ENCODE results near the gene PALMD. TPM values are rescaled to one million over a fixed set of nuclear protein-coding genes. Genes with fewer than 3 reads are reported as not detected.

The PALMD gene
- total RNA-seq, 1 donor from 2014 or later: 5.9 TPM

- no peak for DNase-seq (ENCODE audit: low spot score)
Measured at GRCh38 chr1:99696616-99697015, 50.7 kb downstream of the PALMD start.

GRCh38 chr1:99697580-99697979 lies 51.7 kb downstream of the PALMD start:
- DNase-seq (ENCODE audit: low spot score): no peak

GRCh38 chr1:99700020-99700419 lies 54.1 kb downstream of the PALMD start:
- no peak for DNase-seq (ENCODE audit: low spot score)

GRCh38 chr1:99702221-99702620 lies 56.3 kb downstream of the PALMD start:
- DNase-seq (ENCODE audit: low spot score): no peak

GRCh38 chr1:99704356-99704816 lies 58.5 kb downstream of the PALMD start:
- DNase-seq (ENCODE audit: low spot score): no peak

- DNase-seq (ENCODE audit: low spot score): no peak
Measured at GRCh38 chr1:99705385-99705784, 59.5 kb downstream of the PALMD start.

GRCh38 chr1:99707535-99708142 lies 61.7 kb downstream of the PALMD start:
- peak; percentile 67 for DNase-seq (ENCODE audit: low spot score)

GRCh38 chr1:99710994-99711393 lies 65.1 kb downstream of the PALMD start:
- no peak for DNase-seq (ENCODE audit: low spot score)

GRCh38 chr1:99713006-99713405 lies 67.1 kb downstream of the PALMD start:
- no peak for DNase-seq (ENCODE audit: low spot score)

- DNase-seq (ENCODE audit: low spot score): no peak
Measured at GRCh38 chr1:99717005-99717404, 71.1 kb downstream of the PALMD start.

GRCh38 chr1:99723251-99723650 lies 77.3 kb downstream of the PALMD start:
- DNase-seq (ENCODE audit: low spot score): no peak

GRCh38 chr1:99725996-99726395 lies 80.1 kb downstream of the PALMD start:
- no peak for DNase-seq (ENCODE audit: low spot score)

GRCh38 chr1:99726407-99726806 lies 80.5 kb downstream of the PALMD start:
- DNase-seq (ENCODE audit: low spot score): no peak

GRCh38 chr1:99726818-99727217 lies 80.9 kb downstream of the PALMD start:
- no peak for DNase-seq (ENCODE audit: low spot score)

GRCh38 chr1:99727575-99728185 lies 81.8 kb downstream of the PALMD start:
- DNase-seq (ENCODE audit: low spot score): no peak

- no peak for DNase-seq (ENCODE audit: low spot score)
Measured at GRCh38 chr1:99728494-99729235, 82.8 kb downstream of the PALMD start.

GRCh38 chr1:99731384-99731783 lies 85.5 kb downstream of the PALMD start:
- no peak for DNase-seq (ENCODE audit: low spot score)

- DNase-seq (ENCODE audit: low spot score): no peak
Measured at GRCh38 chr1:99735852-99736251, 89.9 kb downstream of the PALMD start.

- DNase-seq (ENCODE audit: low spot score): no peak
Measured at GRCh38 chr1:99737016-99737415, 91.1 kb downstream of the PALMD start.

GRCh38 chr1:99738858-99739465 lies 93.0 kb downstream of the PALMD start:
- DNase-seq (ENCODE audit: low spot score): no peak

GRCh38 chr1:99740141-99740540 lies 94.2 kb downstream of the PALMD start:
- no peak for DNase-seq (ENCODE audit: low spot score)
